ENCODE measurements around the gene UGDH. TPM values are rescaled to one million over a fixed set of nuclear protein-coding genes. Genes with fewer than 3 reads are reported as not detected.
A peak's percentile ranks its signal among the peaks of the same experiment; 100 is the strongest.

Gene UGDH
- total and polyA plus RNA-seq, 9 of the 15 experiments (the other 6 are each of a cell fraction or from before 2014, with no cell fraction given): 5.5 to 21.7 (median 16.2) TPM

- TF ChIP-seq ZNF830 (CRISPR knock-in tag; IDR thresholded peaks at IDR 0.05) (no peak), TBL1XR1 (IDR thresholded peaks at IDR 0.05; ENCODE audit: low read length in 2 of 2) (no peak; a peak in 1 of 4 replicates), ZNF124 (CRISPR knock-in tag; IDR thresholded peaks at IDR 0.05) (no peak), SREBF2 (CRISPR knock-in tag; IDR thresholded peaks at IDR 0.05) (no peak), CREB3L1 (IDR thresholded peaks at IDR 0.05; ENCODE audit: borderline replicate concordance, low read depth) (peak; percentile 99), ERF (CRISPR knock-in tag; IDR thresholded peaks at IDR 0.05) (peak; percentile 93), GTF2E2 (tag; IDR thresholded peaks at IDR 0.05) (no peak), STAG1 (CRISPR knock-in tag; IDR thresholded peaks at IDR 0.05; ENCODE audit: borderline replicate concordance) (no peak), ZNF512 (tag; IDR thresholded peaks at IDR 0.05) (no peak), ZBTB34 (CRISPR knock-in tag; IDR thresholded peaks at IDR 0.05) (no peak), U2AF1 (optimal IDR thresholded peaks at IDR 0.05; ENCODE audit: low read depth, low read length) (no peak), ZNF398 (CRISPR knock-in tag; IDR thresholded peaks at IDR 0.05) (no peak), ZNF589 (CRISPR knock-in tag; IDR thresholded peaks at IDR 0.05; ENCODE audit: low read depth) (no peak), CUX1 (CRISPR knock-in tag; IDR thresholded peaks at IDR 0.05) (no peak)
These were observed at the start of gene UGDH (continued) for GRCh38 chr4:39527296-39528060.
